ENCODE data around the gene CUTC.
A peak's percentile ranks its signal among the peaks of the same experiment; 100 is the strongest.
"Not testable (repeated sequence)": the region's sequence is repeated elsewhere in the genome, so short reads cannot be mapped to it uniquely, and the experiment has no call there.

Gene CUTC, protein sequence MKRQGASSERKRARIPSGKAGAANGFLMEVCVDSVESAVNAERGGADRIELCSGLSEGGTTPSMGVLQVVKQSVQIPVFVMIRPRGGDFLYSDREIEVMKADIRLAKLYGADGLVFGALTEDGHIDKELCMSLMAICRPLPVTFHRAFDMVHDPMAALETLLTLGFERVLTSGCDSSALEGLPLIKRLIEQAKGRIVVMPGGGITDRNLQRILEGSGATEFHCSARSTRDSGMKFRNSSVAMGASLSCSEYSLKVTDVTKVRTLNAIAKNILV

DNA sequence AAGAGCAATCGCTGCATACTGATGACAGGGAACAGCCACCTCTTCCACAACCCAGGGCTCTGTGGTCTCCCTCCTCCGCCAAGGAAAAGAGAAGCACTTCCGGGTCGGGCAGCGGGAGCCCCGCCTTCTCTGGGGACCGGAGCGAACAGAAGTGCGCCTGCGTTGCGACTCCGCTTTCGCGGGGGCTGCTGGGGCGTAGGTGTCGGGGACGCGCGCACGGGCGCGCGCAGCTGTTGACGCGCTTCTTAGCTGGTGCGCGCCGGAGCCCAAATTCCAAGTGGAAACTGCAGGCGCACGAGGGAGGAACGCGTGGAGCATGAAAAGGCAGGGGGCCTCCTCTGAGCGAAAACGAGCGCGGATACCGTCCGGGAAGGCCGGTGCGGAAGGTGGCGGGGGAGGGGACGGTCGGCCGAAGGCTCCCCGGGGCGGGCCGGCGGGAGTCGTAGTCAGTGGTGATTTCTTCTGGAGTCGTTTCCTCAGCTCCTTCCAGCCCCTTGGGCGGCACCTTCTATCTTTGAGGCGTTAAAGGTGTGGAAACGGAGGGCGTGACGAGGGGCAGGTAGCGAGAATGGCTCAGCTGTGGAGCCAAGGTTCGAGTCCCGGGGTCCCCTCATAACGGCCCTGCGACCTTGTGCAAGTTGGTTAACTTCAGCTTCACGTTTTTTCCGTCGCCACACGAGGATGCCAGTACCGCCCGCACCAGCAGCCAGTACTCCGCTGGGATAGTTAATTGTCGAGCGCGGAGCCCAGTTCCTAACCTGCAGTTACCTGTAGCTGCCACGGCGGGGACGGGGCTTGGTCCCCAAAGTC is at the start of gene CUTC, which contains the start of gene COX15:
TSS of gene CUTC (plus strand) at position 202 of the 810 bp plus-strand sequence. CDS start at position 317, 115 bp downstream.
TSS of gene COX15 (minus strand) at position 95 of the 810 bp plus-strand sequence. CDS start at position 17, 78 bp downstream.
- DNase-seq (ENCODE audit: low spot score): peak; percentile 90

DNA sequence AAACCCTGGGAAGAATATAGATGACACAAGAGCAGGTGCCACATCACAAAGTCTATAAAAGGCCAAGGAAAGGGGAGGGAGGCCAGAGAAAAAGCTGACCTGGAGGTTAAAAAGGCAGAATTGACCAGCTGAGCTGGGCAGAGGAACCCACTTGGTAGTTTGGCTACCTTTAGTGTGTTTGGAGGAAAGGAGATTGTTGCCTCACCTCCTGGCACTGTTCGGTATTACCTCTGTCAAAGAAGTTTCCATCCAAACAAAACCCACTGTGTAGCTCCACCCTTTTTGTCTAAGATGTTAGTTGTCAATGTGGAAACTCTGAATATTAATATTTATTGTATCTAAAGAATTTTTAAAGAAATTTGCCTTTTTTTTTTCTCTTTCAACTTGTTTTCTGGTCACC is 49.3 kb upstream of the CUTC start:
- peak; percentile 17 for DNase-seq (ENCODE audit: low spot score)

DNA sequence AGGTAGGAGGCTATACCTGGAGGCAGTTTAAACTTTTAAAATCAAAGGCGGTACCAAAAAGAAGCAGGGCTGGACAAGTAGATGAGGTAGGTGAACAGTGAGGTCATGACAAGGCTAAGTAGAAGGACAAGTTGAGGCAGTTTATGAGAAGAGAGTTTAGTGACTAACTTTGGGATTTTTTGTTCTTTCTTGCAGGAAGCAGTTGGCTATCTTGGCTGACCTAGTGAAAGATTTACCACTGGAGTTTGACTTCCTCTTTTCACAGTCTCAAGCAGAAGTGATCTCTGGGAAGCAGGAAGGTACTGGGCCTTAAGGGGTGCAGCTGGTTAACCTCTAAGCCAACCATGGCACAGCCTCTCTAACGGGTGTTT is 46.5 kb upstream of the CUTC start:
- no peak for DNase-seq (ENCODE audit: low spot score)

DNA sequence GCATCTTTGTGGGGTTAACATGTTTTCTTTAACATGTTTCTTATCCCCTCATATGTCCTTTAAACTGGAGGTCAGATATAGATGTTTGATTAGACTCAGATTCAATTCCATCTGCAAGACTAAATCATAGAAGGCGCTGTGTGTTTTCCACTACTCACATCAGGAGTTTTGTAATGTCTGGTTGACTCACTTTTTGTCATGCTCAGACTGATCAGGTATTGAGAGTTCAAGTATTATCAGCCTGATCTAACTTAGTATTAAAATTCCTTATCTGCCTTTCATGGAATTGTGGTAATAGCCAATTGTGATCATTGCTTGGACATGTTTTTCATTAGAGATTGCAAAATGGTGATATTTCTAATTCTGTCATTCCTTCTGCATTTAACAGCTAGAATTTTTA is 42.6 kb upstream of the CUTC start:
- no peak for DNase-seq (ENCODE audit: low spot score)

DNA sequence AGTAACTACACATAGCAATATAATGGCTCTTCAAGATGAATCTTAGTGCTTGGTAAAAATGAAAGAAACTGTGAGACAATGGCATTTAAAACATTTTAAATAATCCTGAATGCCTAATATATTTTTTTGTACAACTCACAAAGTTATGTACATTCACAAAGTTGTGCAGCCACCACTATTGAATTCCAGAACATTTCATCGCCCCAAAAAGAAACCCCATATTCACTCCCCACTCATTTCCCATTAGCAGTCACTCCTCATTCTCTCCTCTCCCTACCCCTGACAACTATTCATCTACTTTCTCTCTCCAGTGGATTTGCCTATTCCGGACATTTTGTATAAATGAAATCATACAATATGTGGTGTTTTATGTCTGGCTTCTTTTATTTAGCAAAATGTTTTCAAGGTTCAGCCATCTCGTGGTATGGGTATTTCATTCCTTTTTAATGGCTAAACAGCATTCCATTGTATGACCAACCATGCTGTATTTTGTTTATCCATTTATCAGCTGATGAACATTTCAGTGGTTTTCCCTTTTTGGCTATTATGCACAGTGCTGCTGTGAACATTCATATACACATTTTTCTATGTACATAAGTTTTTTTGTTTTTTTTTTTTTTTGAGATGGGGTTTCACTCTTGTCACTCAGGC is 38.0 kb upstream of the CUTC start:
- DNase-seq (ENCODE audit: low spot score): no peak

DNA sequence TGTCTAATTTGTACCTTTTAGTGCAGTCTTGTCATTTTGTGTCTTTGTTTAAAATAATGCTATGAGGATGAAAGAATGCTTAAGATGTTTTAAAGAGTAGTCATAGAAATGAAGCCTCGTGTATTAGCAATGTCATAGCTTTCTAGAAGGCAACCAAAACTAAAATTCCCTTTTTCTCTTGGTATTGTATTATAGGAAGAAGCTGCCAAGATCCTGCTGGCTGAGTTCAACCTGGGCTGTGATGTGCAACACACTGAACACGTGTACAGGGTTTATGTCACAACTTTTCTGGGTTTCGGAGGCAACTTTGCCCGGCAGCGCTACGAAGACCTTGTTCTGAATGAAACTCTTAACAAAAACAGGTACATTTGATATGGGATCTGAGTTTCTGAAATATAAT is 36.3 kb upstream of the CUTC start:
- no peak for DNase-seq (ENCODE audit: low spot score)

DNA sequence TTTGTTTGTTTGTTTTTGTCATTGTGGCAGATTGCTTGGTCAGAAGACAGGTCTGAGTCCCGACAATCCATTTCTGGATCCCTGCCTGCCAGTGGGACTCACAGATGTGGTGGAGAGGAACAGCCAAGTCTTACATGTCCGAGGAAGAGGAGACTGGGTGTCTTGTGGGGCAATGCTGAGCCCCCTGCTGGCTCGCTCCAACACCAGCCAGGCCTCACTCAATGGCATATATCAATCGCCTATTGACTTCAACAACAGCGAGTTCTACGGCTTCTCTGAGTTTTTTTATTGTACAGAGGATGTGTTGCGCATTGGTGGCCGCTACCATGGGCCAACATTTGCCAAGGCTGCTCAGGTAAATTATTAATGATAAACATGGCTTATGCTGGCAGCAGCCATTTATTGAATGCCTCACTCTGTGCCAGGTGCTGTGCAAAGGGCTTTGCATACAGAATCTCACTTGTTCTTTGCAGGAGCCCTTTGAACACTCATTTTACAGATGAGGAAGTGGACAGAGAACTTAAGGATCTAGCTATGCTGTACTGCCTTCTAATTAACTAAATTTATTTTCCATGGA is 33.4 kb upstream of the CUTC start:
- peak; percentile 4 for DNase-seq (ENCODE audit: low spot score)

DNA sequence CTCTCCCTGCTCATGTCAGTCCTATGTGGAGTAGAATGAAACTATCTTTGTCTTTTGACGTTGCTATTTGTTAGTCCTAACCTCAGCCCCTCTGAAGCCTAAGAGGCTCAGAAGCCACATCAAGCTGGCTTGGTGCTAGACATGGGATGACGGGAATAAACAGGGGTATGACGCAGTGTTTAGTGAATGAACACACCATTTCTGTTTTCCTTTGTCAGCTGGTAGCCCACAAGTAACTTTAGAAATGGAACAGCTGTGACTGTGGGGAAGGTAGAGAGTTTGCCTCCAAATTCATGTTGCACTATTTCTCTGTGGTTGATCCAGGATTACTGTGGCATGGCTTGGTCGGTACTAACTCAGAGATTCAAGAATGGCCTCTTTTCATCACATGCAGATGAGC is 31.4 kb upstream of the CUTC start:
- DNase-seq (ENCODE audit: low spot score): no peak

DNA sequence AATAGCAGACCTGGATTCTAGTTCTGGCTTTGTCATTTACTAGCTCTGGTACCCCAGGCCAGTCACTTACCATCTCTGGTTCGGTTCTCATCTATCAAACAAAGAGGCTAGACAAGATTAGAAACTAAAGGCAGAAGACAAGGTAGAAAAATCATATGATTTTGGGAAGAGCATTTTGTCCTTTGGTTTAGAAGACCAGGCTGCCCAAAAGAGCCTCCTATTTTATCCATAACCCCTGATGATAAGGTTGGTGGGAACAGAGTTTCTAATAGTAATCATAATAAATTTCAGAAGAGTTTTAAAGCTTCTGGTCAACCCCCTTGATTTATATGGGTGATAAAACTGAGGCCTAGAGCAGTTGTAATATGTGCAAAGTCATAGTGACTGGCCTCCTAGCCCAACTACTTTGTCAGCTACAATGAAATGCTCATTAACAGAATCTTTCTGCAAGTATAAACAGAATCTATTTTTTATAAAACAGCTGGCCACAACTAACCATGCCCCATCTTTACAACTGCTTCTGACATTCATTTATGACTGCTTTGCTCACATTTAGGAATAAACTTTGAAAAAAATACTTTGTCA is 23.5 kb upstream of the CUTC start:
- no peak for DNase-seq (ENCODE audit: low spot score)

DNA sequence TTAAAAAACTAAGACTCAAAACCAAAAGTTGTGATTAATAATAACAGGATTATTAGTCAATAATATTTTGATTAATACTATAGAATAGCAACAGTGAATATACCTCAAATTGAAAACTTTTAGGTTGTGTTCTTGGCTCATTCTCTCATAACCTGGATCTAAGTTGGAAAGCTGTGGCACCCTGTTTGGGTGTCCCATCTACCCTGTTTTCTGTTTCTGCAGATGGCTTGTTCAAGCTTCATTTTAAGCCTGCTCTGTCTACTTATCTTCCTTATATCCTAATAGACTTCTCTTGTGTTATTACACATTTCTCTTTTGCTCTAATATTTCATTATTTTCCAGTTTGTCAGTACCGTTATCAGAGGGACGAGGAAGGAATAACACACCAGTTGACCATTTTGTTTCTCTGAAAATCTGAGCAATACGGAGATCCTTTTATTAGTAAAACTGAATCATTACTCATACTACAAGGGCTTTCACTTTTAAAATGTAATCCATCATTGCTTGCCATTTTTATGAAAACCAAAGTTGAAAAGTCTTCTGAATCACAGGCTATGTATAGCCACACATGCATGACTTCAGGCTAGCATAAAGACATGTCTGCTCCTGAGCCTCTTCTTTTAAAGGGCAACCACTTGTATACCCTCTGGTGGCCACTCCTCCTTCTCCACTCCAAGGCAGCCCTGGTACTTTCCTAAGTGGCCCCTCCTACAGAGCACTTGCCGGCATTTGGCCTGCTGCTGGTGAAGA is 22.4 kb upstream of the CUTC start:
- no peak for DNase-seq (ENCODE audit: low spot score)

DNA sequence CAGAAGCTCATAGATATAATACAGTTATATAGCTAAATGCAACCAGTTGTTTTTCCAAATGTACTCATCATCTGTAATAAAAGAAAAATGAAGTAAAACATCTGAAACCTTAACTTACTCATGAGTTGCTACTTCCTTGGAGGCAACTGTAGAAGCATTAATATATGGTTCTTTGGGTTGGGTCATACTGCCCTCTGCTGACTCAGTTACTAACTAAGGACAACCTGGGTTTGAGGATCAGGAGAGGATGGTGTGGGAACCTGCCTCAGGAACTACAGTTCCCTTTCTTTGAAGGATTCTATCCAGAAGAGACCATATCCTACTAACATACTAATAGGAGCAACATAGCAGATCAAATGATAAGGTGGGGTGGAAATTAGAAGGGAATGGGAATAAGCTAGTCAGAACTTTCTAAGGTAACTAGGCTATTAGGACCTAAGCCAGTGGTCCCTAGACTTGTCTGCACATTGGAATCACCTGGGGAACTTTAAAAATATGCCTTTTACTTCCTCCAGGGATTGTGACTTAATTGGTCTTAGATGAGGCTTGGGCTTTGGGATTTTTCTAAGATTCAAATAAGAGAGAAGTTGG is 20.8 kb upstream of the CUTC start:
- DNase-seq (ENCODE audit: low spot score): peak; percentile 29

DNA sequence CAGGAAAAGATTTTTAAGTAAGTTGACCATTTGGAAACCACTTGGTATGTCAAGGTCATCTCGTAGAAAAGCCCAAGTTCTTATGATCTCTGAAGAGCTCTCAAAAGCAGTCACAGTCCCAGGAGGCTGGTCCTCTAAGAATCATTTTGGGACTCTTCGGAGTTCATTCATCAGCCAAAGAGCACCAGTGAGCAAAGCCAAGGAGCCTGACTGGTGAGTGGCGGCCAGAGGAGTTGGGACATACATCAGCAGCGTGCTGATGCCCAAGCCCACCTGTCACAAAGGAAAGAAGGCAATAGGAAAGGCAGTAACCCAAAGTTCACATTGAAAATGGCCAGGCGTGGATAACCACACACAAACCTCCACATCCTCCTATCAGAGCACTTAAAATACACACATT is 17.6 kb upstream of the CUTC start:
- DNase-seq (ENCODE audit: low spot score): no peak

DNA sequence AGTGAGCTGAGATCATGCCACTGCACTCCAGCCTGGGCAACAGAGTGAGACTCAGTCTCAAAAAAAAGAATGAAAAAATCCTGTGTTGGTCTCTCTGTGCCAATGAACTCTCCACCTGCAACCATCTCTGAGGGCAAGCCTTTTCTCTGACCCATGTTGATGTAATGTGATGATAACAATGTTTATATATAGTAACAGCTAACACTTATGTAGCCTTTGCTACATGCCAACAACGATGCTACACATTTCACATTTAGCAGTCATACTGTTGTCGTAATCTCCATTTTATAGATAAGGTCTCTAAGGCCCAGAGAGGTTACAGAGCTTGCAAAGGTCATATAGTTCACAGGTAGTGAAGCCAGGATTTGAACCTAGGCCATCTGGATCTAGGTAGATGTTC is 11.6 kb upstream of the CUTC start:
- DNase-seq (ENCODE audit: low spot score): no peak

DNA sequence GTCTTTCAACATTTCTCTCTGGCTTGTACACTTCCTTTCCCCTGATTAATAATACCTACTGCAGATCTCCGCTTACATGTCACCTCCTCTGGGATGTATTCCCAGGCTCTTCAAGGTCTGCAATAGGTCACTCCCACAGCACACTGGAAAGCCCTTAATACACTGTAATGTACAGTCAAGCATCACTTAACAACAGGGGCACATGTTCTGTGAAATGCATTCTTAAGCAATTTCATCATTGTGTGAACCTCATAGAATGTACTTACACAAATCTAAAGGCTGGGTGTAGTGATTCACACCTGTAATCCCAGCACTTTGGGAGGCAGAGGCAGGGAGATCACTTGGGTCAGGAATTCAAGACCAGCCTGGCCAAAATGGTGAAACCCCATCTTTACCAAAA is 2.0 kb upstream of the CUTC start:
- DNase-seq (ENCODE audit: low spot score): no peak

DNA sequence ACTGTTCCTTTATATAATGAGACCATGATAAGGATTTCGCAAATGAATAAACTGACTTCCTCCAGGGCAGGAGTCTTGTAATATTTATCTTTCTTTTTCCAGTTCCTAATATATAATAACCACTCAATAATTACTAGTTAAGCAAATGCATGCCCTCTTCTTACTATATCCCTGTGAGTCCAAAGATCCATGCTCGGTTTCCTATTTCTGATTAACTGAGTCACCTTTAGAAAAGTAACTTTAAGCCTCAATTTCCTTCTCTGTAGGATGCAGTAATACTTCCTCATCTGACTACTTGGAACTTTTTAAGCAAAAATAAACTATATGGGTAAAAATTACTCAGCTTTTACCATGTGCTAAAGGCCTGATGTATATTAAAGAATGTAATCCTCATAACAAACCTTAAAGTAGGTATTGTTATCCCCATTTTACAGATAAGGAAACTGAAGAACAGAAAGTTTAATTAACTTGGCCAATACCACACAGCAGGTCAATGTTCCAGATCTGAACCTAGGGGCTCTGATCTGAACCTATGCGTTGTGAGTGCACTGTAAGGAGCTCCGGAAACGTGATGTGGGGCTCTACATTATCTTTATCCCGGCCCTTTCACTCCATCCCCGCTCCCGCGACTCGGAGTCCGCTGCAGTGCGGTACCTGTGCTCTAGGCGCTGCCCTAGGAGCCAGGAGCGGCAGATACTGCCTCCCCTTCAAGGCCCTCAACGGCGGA is 565 bp upstream of the CUTC start:
- no peak for DNase-seq (ENCODE audit: low spot score)

DNA sequence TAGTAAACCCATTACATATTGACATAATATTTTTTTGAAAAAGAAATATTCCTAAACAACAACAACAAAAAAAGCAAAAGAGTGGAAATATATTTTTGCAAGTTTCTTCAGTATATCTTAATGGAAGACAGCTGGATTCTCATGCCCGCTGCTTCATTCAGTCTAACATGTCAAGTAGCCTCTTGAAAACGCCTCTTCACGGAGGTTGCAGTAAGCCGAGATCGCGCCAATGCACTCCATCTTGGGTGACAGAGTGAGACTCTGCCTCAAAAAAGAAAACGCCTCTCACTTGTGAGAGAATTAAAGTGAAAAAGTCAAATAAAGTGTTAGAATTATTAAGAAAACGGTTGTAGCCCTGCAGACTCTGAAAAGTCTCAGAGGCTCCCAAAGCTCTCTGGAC is 1.3 kb downstream of the CUTC start:
- no peak for DNase-seq (ENCODE audit: low spot score)

DNA sequence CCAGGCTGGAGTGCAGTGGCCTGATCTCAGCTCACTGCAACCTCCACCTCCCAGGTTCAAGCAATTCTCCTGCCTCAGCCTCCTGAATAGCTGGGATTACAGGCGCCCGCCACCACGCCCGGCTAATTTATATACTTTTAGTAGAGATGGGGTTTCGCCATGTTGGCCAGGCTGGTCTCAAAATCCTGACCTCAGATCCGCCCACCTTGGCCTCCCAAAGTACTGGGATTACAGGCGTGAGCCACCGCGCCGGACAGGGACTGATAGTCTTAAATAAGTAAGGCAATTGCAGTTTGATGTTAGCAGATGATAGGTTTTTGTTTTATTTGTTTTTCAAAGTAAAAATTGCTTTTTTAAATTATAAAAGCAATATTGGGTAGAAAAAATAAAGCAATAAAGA is 2.1 kb downstream of the CUTC start:
- DNase-seq (ENCODE audit: low spot score): not testable (repeated sequence)

DNA sequence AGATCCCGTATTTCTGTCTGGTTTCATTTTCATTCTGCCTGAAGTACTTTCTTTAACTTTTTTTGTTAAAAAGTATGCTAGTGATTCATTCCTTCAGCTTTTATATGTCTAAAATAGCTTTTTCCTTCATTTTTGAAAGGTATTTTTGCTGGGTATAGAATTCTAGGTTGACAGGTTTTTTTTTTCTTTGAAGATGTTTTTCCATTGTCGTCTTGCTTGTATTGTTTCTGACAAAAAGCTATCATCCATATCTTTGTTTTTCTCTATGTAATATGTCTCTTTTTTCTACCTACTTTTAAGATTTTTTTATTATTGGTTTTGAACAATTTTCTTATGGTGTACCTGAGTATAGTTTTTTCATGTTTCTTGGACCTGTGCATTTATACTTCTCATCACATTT is 8.2 kb downstream of the CUTC start:
- DNase-seq (ENCODE audit: low spot score): no peak

DNA sequence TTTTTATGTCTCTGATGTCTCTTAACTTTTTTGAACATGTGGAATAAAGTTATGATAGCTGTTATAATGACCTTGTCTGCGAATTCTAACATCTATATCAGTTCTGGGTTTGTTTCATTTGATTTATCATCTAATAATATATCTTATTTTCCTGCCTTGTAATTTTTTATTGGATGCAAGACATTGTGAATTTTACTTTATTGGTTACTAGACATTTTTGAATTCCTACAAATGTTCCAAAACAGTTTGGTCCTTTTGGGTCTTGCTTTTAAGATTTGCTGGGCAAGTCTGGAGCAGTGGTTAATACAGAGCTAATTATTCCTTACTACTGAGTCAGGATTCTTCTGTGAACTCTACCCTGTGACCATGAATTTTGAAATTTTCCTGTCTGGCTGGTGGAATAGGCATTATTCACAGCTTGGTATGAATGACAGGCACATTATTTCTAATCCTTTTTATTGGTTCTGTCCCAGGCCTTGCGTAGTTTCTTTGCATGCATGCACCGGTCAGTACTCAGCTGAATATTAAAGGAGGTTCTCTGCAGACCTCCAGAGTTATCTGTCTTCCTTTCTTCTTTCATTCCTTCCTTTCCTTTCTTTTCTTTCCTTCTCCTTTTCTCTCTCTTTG is 9.0 kb downstream of the CUTC start:
- DNase-seq (ENCODE audit: low spot score): no peak

DNA sequence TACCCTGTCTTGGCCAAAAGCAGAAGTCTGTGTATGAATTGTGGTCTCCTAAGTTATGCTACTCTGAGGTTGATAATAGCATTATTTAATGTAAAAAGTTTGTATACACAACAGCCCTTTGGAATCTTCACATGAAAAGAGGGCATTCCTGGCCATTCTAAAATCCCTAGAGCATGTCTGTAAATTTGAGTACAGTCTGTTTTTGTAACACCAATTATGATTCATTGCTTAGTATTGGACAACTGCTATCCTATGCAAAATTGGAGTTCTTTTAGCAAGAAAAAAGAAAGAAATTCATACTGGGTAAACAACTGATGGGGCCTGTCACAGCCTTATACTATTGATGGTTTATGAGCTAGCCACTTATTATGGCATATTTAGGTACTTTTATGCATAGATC is 10.2 kb downstream of the CUTC start:
- no peak for DNase-seq (ENCODE audit: low spot score)

All from HuH-7 (cell line).